HCT116 (cell line): Measurements from ENCODE around the gene CYB561D1. TPM values are rescaled to one million over a fixed set of nuclear protein-coding genes. Genes with fewer than 3 reads are reported as not detected.

Experiments
- ATAC-seq: fragments of 200-7000 bp; cut with Tn5 transposase; 2 replicates; pipeline ENCODE4 v1.9.1; 2020; ENCODE audit warnings: mild to moderate bottlenecking, moderate library complexity
- BruUV-seq: library from RNA; stranded (reverse); fragments of 400-500 nt; replicated peaks from 2 replicates; lab custom pipeline; 2021; lab: Mats Ljungman, UMichigan
- CTCF ChIA-PET: fragments of 300-600 bp; sonication (Branson Sonifier 250); formaldehyde crosslinking; loops from one replicate; lab custom pipeline; 2021; ENCODE audit warnings: antibody characterized with exemption; lab: Charles Lee
- POLR2A ChIA-PET: fragments of 300-600, 350-600 bp; sonication (Branson Sonifier 250); formaldehyde crosslinking; loops from one replicate; lab custom pipeline; 2021; ENCODE audit warnings: antibody characterized with exemption; lab: Charles Lee
- RAD21 ChIA-PET, 2 experiments: fragments of 300-600 bp; sonication (Branson Sonifier 250); formaldehyde crosslinking; loops; one replicate each; lab custom pipeline; 2023; ENCODE audit warnings: low total read pairs in 2 of 2; ENCODE audit not compliant: uncharacterized antibody in 2 of 2, unreplicated experiment in 2 of 2, low non-redundant PET in 1 of 2; lab: Charles Lee
- DNase-seq: peaks from one replicate; pipeline ENCODE4 v3.0.0-alpha.2; 2010; ENCODE audit warnings: low read depth, low spot score
- H2AFZ ChIP-seq: fragments of 200-600 bp; shearing (Covaris generic), sonication (generic); 2 replicates; pipeline ENCODE4 v1.6.1; 2017; ENCODE audit warnings: low read depth, mixed run types, mixed read lengths, antibody characterized with exemption, low read length; ENCODE audit not compliant: poor library complexity, severe bottlenecking
- H3K27ac ChIP-seq: 2 replicates; pipeline ENCODE4 v1.5.1; 2012; ENCODE audit warnings: low read depth, low read length
- H3K27me3 ChIP-seq: fragments of 200-600 bp; sonication (generic); 2 replicates; pipeline ENCODE4 v1.6.1; 2016; ENCODE audit warnings: mixed run types, low read length, mixed read lengths; ENCODE audit not compliant: insufficient read depth
- H3K36me3 ChIP-seq, 2 experiments: fragments of 200-500 bp in 1 of 2; fragments of 200-600 bp in 1 of 2; sonication (Bioruptor generic) in 1 of 2; sonication (generic) in 1 of 2; 2 replicates each; pipeline versions ENCODE4 v1.5.1 to v1.6.1; 2014 to 2016; ENCODE audit warnings: low read length in 2 of 2, inconsistent platforms in 1 of 2, mixed read lengths in 1 of 2, mixed run types in 1 of 2; ENCODE audit not compliant: insufficient read depth in 2 of 2, control insufficient read depth in 1 of 2
- H3K4me1 ChIP-seq, 2 experiments: fragments of 200-600 bp in 1 of 2; sonication (generic) in 1 of 2; 2 replicates each; pipeline versions ENCODE4 v1.5.1 to v1.6.1; 2012 to 2017; ENCODE audit warnings: low read length in 2 of 2, inconsistent platforms in 1 of 2, mild to moderate bottlenecking in 1 of 2, mixed read lengths in 1 of 2, mixed run types in 1 of 2, moderate library complexity in 1 of 2; ENCODE audit not compliant: insufficient read depth in 2 of 2, control insufficient read depth in 1 of 2
- H3K4me2 ChIP-seq: fragments of 200-600 bp; sonication (generic); 2 replicates; pipeline ENCODE4 v1.6.1; 2017; ENCODE audit warnings: mixed run types, low read length, mixed read lengths
- H3K4me3 ChIP-seq, 2 experiments: fragments of 200-600 bp in 1 of 2; sonication (generic) in 1 of 2; replicated peaks in 1 of 2; 2 replicates each; pipeline ENCODE4 v1.5.1; 2011 to 2016; ENCODE audit warnings: low read length in 2 of 2, control low read depth in 1 of 2, low read depth in 1 of 2, mild to moderate bottlenecking in 1 of 2, mixed read lengths in 1 of 2, mixed run types in 1 of 2
- H3K79me2 ChIP-seq: fragments of 200-600 bp; sonication (generic); 2 replicates; pipeline ENCODE4 v1.6.1; 2017; ENCODE audit warnings: mild to moderate bottlenecking, mixed run types, low read length, moderate library complexity, mixed read lengths; ENCODE audit not compliant: insufficient read depth
- H3K9ac ChIP-seq: fragments of 200-600 bp; sonication (generic); 2 replicates; pipeline ENCODE4 v1.6.1; 2016; ENCODE audit warnings: low read length, mixed read lengths
- H3K9me2 ChIP-seq: fragments of 200-600 bp; sonication (generic), shearing (Covaris generic); 2 replicates; pipeline ENCODE4 v1.6.1; 2017; ENCODE audit warnings: mixed run types, mild to moderate bottlenecking, moderate library complexity; ENCODE audit not compliant: insufficient read depth
- H3K9me3 ChIP-seq, 2 experiments: fragments of 200-500 bp in 1 of 2; fragments of 200-600 bp in 1 of 2; sonication (Bioruptor generic) in 1 of 2; sonication (generic) in 1 of 2; 2 replicates each; pipeline ENCODE4 v1.6.1; 2014 to 2017; ENCODE audit warnings: low read length in 2 of 2, mixed read lengths in 2 of 2, inconsistent platforms in 1 of 2, low read depth in 1 of 2, mild to moderate bottlenecking in 1 of 2, mixed run types in 1 of 2, moderate library complexity in 1 of 2; ENCODE audit not compliant: control insufficient read depth in 1 of 2, insufficient read depth in 1 of 2
- H4K20me1 ChIP-seq: fragments of 200-600 bp; sonication (generic), shearing (Covaris generic); 2 replicates; pipeline ENCODE4 v1.6.1; 2017; ENCODE audit warnings: mixed run types, mild to moderate bottlenecking, moderate library complexity; ENCODE audit not compliant: insufficient read depth
- CBX3 ChIP-seq: IDR thresholded peaks from 2 replicates; pipeline ENCODE4 v1.6.1; 2012; ENCODE audit warnings: low read depth
- CEBPB ChIP-seq: IDR thresholded peaks from 2 replicates; pipeline ENCODE4 v1.6.1; 2012; ENCODE audit warnings: low read depth
- EGR1 ChIP-seq: IDR thresholded peaks from 2 replicates; pipeline ENCODE4 v1.6.1; 2012; ENCODE audit warnings: low read depth
- EZH2 ChIP-seq: fragments of 200-600 bp; sonication (generic); IDR thresholded peaks from 2 replicates; pipeline ENCODE4 v1.6.1; 2017; ENCODE audit warnings: antibody characterized with exemption, mixed run types
- EZH2phosphoT487 ChIP-seq: fragments of 200-600 bp; IDR thresholded peaks from 2 replicates; pipeline ENCODE4 v1.6.1; 2018; ENCODE audit warnings: antibody characterized with exemption, borderline replicate concordance
- FOSL1 ChIP-seq: IDR thresholded peaks from 2 replicates; pipeline ENCODE4 v1.6.1; 2012; ENCODE audit warnings: low read depth
- JUND ChIP-seq: IDR thresholded peaks from 2 replicates; pipeline ENCODE4 v1.6.1; 2012
- POLR2AphosphoS5 ChIP-seq: IDR thresholded peaks from 2 replicates; pipeline ENCODE4 v1.6.1; 2011; ENCODE audit warnings: mild to moderate bottlenecking, low read depth, low read length, moderate library complexity
- RAD21 ChIP-seq: IDR thresholded peaks from 2 replicates; pipeline ENCODE4 v1.6.1; 2012; ENCODE audit warnings: low read depth, mild to moderate bottlenecking
- REST ChIP-seq: IDR thresholded peaks from 2 replicates; pipeline ENCODE4 v1.6.1; 2012; ENCODE audit warnings: low read depth
- SIN3A ChIP-seq: IDR thresholded peaks from 2 replicates; pipeline ENCODE4 v1.6.1; 2012; ENCODE audit warnings: low read depth
- SP1 ChIP-seq: IDR thresholded peaks from 2 replicates; pipeline ENCODE4 v1.6.1; 2012; ENCODE audit warnings: low read depth
- TCF7L2 ChIP-seq: IDR thresholded peaks from 2 replicates; pipeline ENCODE4 v1.7.0; 2011; ENCODE audit warnings: borderline replicate concordance, inconsistent platforms; ENCODE audit not compliant: insufficient read depth, insufficient read length; ENCODE audit errors: extremely low read depth
- YY1 ChIP-seq: IDR thresholded peaks from 2 replicates; pipeline ENCODE4 v1.6.1; 2011; ENCODE audit warnings: low read length, low read depth, moderate library complexity, mild to moderate bottlenecking; ENCODE audit not compliant: insufficient replicate concordance; ENCODE audit errors: extremely low read depth
- ZFX ChIP-seq: fragments of 450-650 bp; IDR thresholded peaks from 2 replicates; pipeline ENCODE4 v1.6.1; 2017
- intact Hi-C: fragments of 100-400 bp; cut with micrococcal nuclease; formaldehyde crosslinking; loops from 2 replicates; pipeline ENCODE4 v1.10.0; 2022
- total RNA-seq: library from RNA; stranded (reverse); gene quantifications from one replicate; pipeline ENCODE4 v1.2.1, GENCODE V29; 2021; ENCODE audit not compliant: unreplicated experiment
- TF ChIP-seq, protein P1 (sequence below): IDR thresholded peaks from 2 replicates; pipeline ENCODE4 v1.6.1; 2012
- TF ChIP-seq, protein P2 (sequence below): IDR thresholded peaks from 2 replicates; pipeline ENCODE4 v1.6.1; 2011; ENCODE audit warnings: mild to moderate bottlenecking, low read length, moderate library complexity; ENCODE audit not compliant: insufficient replicate concordance; ENCODE audit errors: extremely low read depth

The CYB561D1 gene
- total RNA-seq, 1 experiment from 2014 or later: 5.9 TPM

GRCh38 chr1:109543283-109543987, 49.5 kb downstream of the CYB561D1 start:
- ChIA-PET POLR2A (no interaction called here), CTCF (interaction anchor here (0.8 to 1.6 kb wide), 2 partner anchors 11 to 231 kb away, joined by 3 to 4 read pairs; no protein-coding TSS in a partner anchor), RAD21 (no interaction called here)
- no peak overlapping the region for H3K27ac ChIP-seq
- intact Hi-C loops: no loop called here
- BruUV-seq: no TSS peak
- H3K9me3 ChIP-seq: no peaks in the 10 kb centered on the region
- DNase-seq (no peak), ATAC-seq (no peak)
- H3K9me2 ChIP-seq: no peaks in the 10 kb centered on the region
- H4K20me1 ChIP-seq: no peaks in the 10 kb centered on the region
- H3K27me3 ChIP-seq: no peaks in the 10 kb centered on the region
- H3K36me3 ChIP-seq: no peaks in the 10 kb centered on the region
- no peak overlapping the region for H3K4me2 ChIP-seq
- peaks cover 7 to 13% of the 10 kb centered on the region in 2 experiments for H3K4me1 ChIP-seq
- no peak overlapping the region for H3K9ac ChIP-seq
- H2AFZ ChIP-seq: no peak overlapping the region
- H3K4me3 ChIP-seq: no peak overlapping the region
- peaks cover 15% of the 10 kb centered on the region for H3K79me2 ChIP-seq
- TF ChIP-seq FOSL1 (no peak), CBX3 (no peak), CEBPB (no peak), ZFX (no peak), EZH2 (no peak), EZH2phosphoT487 (no peak), REST (no peak), TCF7L2 (no peak), SIN3A (no peak), JUND (no peak), EGR1 (no peak), RAD21 (no peak), SP1 (no peak), POLR2AphosphoS5 (no peak), YY1 (no peak)
- TF ChIP-seq, protein P1, sequence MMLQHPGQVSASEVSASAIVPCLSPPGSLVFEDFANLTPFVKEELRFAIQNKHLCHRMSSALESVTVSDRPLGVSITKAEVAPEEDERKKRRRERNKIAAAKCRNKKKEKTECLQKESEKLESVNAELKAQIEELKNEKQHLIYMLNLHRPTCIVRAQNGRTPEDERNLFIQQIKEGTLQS: no peak
- TF ChIP-seq, protein P2, sequence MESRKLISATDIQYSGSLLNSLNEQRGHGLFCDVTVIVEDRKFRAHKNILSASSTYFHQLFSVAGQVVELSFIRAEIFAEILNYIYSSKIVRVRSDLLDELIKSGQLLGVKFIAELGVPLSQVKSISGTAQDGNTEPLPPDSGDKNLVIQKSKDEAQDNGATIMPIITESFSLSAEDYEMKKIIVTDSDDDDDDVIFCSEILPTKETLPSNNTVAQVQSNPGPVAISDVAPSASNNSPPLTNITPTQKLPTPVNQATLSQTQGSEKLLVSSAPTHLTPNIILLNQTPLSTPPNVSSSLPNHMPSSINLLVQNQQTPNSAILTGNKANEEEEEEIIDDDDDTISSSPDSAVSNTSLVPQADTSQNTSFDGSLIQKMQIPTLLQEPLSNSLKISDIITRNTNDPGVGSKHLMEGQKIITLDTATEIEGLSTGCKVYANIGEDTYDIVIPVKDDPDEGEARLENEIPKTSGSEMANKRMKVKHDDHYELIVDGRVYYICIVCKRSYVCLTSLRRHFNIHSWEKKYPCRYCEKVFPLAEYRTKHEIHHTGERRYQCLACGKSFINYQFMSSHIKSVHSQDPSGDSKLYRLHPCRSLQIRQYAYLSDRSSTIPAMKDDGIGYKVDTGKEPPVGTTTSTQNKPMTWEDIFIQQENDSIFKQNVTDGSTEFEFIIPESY: no peak
